DOHH2 (cell line): Measurements from ENCODE around the gene AFAP1.

ENCODE experiments used
- H3F3A ChIP-seq: fragments of 200-600 bp; sonication (generic), shearing (Covaris generic); 2 replicates; pipeline ENCODE4 v1.6.0; 2016; ENCODE audit warnings: antibody characterized with exemption, mild to moderate bottlenecking; ENCODE audit not compliant: control insufficient read depth, insufficient read depth
- H3K27ac ChIP-seq: fragments of 200-600 bp; sonication (generic); 2 replicates; pipeline ENCODE4 v1.5.1; 2014; ENCODE audit warnings: low read depth, mild to moderate bottlenecking, low read length, moderate library complexity
- H3K27me3 ChIP-seq: fragments of 200-600 bp; sonication (generic); 2 replicates; pipeline ENCODE4 v1.6.1; 2014; ENCODE audit warnings: mild to moderate bottlenecking, low read length, mixed read lengths; ENCODE audit not compliant: control insufficient read depth
- H3K36me3 ChIP-seq: fragments of 200-600 bp; sonication (generic); 2 replicates; pipeline ENCODE4 v1.6.1; 2014; ENCODE audit warnings: mild to moderate bottlenecking, low read length, moderate library complexity, mixed read lengths; ENCODE audit not compliant: control insufficient read depth
- H3K4me1 ChIP-seq: fragments of 200-600 bp; sonication (generic); 2 replicates; pipeline ENCODE4 v1.6.1; 2014; ENCODE audit warnings: mild to moderate bottlenecking, low read length, mixed read lengths; ENCODE audit not compliant: control insufficient read depth
- H3K4me2 ChIP-seq: fragments of 200-600 bp; sonication (generic); 2 replicates; pipeline ENCODE4 v1.6.0; 2014; ENCODE audit warnings: mild to moderate bottlenecking, low read length, moderate library complexity
- H3K4me3 ChIP-seq: fragments of 200-600 bp; sonication (generic); 2 replicates; pipeline ENCODE4 v1.5.1; 2014; ENCODE audit warnings: mild to moderate bottlenecking, low read length, mixed read lengths
- H3K79me2 ChIP-seq: fragments of 200-600 bp; sonication (generic); 2 replicates; pipeline ENCODE4 v1.6.1; 2014; ENCODE audit warnings: mild to moderate bottlenecking, low read length, mixed read lengths; ENCODE audit not compliant: control insufficient read depth
- H3K9me2 ChIP-seq: fragments of 200-600 bp; sonication (generic); replicated peaks from 2 replicates; pipeline ENCODE4 v1.6.1; 2014; ENCODE audit warnings: mild to moderate bottlenecking, low read length, mixed read lengths; ENCODE audit not compliant: control insufficient read depth
- H3K9me3 ChIP-seq: fragments of 200-600 bp; sonication (generic); 2 replicates; pipeline ENCODE4 v1.6.1; 2014; ENCODE audit warnings: antibody characterized with exemption, low read length, mixed read lengths; ENCODE audit not compliant: control insufficient read depth, insufficient read depth
- H4K20me1 ChIP-seq: fragments of 200-600 bp; sonication (generic); 2 replicates; pipeline ENCODE4 v1.6.0; 2014; ENCODE audit warnings: low read depth, mild to moderate bottlenecking, antibody characterized with exemption, low read length, moderate library complexity; ENCODE audit not compliant: control insufficient read depth, insufficient read depth
- EZH2phosphoT487 ChIP-seq: fragments of 200-600 bp; sonication (generic); IDR thresholded peaks from 2 replicates; pipeline ENCODE4 v1.6.1; 2017; ENCODE audit warnings: borderline replicate concordance, mild to moderate bottlenecking, antibody characterized with exemption, low read length, moderate library complexity, mixed read lengths
- TF ChIP-seq, protein P1 (sequence below): fragments of 200-600 bp; sonication (generic); IDR thresholded peaks from one replicate; pipeline ENCODE4 v1.5.1; 2014; ENCODE audit warnings: antibody characterized with exemption, mild to moderate bottlenecking, low read depth, low read length; ENCODE audit not compliant: poor library complexity, severe bottlenecking

AFAP1 gene

DNA sequence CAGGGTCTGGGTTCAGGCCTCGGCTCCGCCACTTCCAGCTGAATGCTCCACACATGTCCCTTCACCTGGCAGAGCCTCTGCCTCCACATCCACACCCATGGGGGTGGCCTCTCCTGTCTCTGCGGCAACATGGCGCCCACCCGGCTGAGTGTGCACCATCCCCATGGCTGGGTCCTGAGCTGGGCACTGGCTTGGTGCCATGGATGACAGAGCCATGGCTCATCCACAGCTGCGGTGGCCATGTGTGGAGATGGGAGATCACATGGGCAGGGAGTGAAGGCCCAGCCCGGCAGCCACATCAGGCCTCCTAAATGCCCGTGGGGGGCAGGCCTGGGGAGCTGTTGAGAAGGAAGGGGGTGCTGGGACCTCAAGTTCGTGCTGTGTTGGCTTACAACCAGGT lies 213.7 kb downstream of the AFAP1 start:
- H3K9me2 ChIP-seq, result no peaks in the 10 kb centered on the region
- H3K27ac ChIP-seq, result no peak overlapping the region
- no peaks in the 10 kb centered on the region for H3K27me3 ChIP-seq
- H3F3A ChIP-seq, result no peaks in the 10 kb centered on the region
- no peaks in the 10 kb centered on the region for H3K36me3 ChIP-seq
- no peaks in the 10 kb centered on the region for H3K4me1 ChIP-seq
- no peaks in the 10 kb centered on the region for H3K79me2 ChIP-seq
- no peak for TF ChIP-seq EZH2phosphoT487
- TF ChIP-seq, protein P1, sequence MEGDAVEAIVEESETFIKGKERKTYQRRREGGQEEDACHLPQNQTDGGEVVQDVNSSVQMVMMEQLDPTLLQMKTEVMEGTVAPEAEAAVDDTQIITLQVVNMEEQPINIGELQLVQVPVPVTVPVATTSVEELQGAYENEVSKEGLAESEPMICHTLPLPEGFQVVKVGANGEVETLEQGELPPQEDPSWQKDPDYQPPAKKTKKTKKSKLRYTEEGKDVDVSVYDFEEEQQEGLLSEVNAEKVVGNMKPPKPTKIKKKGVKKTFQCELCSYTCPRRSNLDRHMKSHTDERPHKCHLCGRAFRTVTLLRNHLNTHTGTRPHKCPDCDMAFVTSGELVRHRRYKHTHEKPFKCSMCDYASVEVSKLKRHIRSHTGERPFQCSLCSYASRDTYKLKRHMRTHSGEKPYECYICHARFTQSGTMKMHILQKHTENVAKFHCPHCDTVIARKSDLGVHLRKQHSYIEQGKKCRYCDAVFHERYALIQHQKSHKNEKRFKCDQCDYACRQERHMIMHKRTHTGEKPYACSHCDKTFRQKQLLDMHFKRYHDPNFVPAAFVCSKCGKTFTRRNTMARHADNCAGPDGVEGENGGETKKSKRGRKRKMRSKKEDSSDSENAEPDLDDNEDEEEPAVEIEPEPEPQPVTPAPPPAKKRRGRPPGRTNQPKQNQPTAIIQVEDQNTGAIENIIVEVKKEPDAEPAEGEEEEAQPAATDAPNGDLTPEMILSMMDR, result no peak
- no peak overlapping the region for H3K4me3 ChIP-seq
- no peak overlapping the region for H3K4me2 ChIP-seq
- H4K20me1 ChIP-seq, result no peaks in the 10 kb centered on the region
- no peaks in the 10 kb centered on the region; the same call in 1 of the 2 replicates for H3K9me3 ChIP-seq

DNA sequence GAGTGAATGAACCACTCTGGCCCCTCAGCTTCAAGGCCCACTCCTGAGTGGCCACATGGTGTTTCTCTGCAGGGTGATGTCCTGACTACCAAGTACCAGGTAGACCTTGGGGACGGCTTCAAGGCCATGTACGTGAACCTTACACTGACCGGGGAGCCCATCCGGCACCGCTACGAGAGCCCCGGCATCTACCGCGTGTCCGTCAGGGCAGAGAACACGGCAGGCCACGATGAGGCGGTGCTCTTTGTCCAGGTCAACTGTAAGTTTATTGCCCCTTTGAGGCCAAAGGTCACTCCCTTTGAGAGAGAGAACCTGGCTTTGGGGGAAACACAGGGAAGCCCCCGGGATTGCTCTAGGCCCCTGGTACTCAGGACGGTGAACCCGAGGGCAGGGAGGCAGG lies 216.0 kb downstream of the AFAP1 start:
- Histone ChIP-seq H3K4me3 (no peak overlapping the region), H3K9me2 (no peaks in the 10 kb centered on the region), H3K36me3 (no peaks in the 10 kb centered on the region), H3K4me1 (peaks cover 6% of the 10 kb centered on the region; the same call in 1 of the 2 replicates), H3K9me3 (no peaks in the 10 kb centered on the region; the same call in 1 of the 2 replicates), H3K27ac (no peak overlapping the region), H3K79me2 (no peaks in the 10 kb centered on the region), H4K20me1 (no peaks in the 10 kb centered on the region), H3K4me2 (no peak overlapping the region), H3F3A (no peaks in the 10 kb centered on the region), H3K27me3 (0 out of 2 replicates have a peak, but pooled peaks cover 2% of the 10 kb centered on the region)
- no peak for TF ChIP-seq EZH2phosphoT487
- TF ChIP-seq, protein P1, result no peak

DNA sequence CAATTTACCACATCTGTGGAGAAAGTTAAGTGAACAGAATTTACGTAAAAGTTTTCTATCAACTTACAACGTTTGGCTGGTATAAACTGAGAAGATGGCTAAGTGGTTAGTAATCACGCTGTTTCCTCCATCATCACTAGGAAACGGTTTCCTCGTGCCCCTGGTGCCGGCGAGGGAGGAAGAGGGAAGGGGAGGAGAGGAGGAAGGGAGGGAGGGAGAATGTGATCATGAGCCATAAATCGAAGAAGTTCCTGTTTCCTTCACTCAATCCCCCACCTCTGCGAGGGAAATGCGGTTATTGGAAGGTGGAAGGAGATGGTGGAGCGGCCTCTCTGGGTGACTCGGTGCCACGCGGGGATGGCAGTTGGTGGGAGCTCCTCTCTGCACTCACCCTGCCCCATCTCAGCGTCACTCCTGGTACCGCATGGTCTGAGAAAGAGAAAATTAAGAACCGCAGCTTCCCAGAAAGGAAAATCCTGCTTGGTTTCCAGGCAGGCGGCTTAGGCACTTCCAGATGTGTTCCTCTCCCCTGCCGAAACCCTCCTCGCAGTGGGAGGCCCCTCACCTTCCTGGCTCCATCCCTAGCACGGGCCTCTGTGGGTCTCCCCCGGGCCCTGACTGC lies 216.8 kb downstream of the AFAP1 start:
- H3K4me1 ChIP-seq, result peaks cover 6% of the 10 kb centered on the region; the same call in 1 of the 2 replicates
- no peak for TF ChIP-seq EZH2phosphoT487
- TF ChIP-seq, protein P1, result no peak
- no peak overlapping the region for H3K27ac ChIP-seq
- H3K79me2 ChIP-seq, result no peaks in the 10 kb centered on the region
- H3K27me3 ChIP-seq, result 0 out of 2 replicates have a peak, but pooled peaks cover 2% of the 10 kb centered on the region
- H3F3A ChIP-seq, result no peaks in the 10 kb centered on the region
- no peaks in the 10 kb centered on the region for H4K20me1 ChIP-seq
- H3K4me2 ChIP-seq, result no peak overlapping the region
- no peaks in the 10 kb centered on the region; the same call in 1 of the 2 replicates for H3K9me3 ChIP-seq
- H3K36me3 ChIP-seq, result no peaks in the 10 kb centered on the region
- no peak overlapping the region for H3K4me3 ChIP-seq
- H3K9me2 ChIP-seq, result no peaks in the 10 kb centered on the region
